WTC11 (cell line): Measurements from ENCODE around the gene MX2.

Source experiments
- ATF2 ChIP-seq: sonication (generic); formaldehyde crosslinking; IDR thresholded peaks from 2 replicates; pipeline ENCODE4 v1.8.1; 2022; ENCODE audit warnings: low read depth, missing genetic modification reagents, borderline replicate concordance
- CTCF ChIP-seq: fragments of 200-600 bp; IDR thresholded peaks from 2 replicates; pipeline ENCODE4 v1.8.0; 2022; ENCODE audit warnings: antibody characterized with exemption
- TEAD1 ChIP-seq: sonication (generic); formaldehyde crosslinking; IDR thresholded peaks from 2 replicates; pipeline ENCODE4 v1.8.0; 2022; ENCODE audit warnings: mild to moderate bottlenecking, missing genetic modification reagents
- ZSCAN18 ChIP-seq: fragments of 250-450 bp; sonication (Bioruptor Pico); IDR thresholded peaks from 2 replicates; pipeline ENCODE4 v2.1.2; 2022; ENCODE audit warnings: mild to moderate bottlenecking, moderate library complexity

- TF ChIP-seq CTCF, result no peak
- TF ChIP-seq ATF2 (CRISPR knock-in tag), result no peak
- TF ChIP-seq TEAD1 (CRISPR knock-in tag), result no peak
- TF ChIP-seq ZSCAN18, result no peak
Observed at GRCh38 chr21:41315726-41316125, 46.1 kb upstream of the MX2 start.
